Measurements from ENCODE around the gene DNM2. TPM values are rescaled to one million over a fixed set of nuclear protein-coding genes. Genes with fewer than 3 reads are reported as not detected.

The DNM2 gene
- total and polyA plus RNA-seq, 9 of the 15 experiments (the other 6 are each of a cell fraction or from before 2014, with no cell fraction given) = 2.2 to 161 (median 72.6) TPM

GRCh38 chr19:10872546-10873107 lies 154.7 kb downstream of the DNM2 start:
- peak overlapping the region; percentile 84 for H3K4me2 ChIP-seq (ENCODE audit: insufficient read depth, low read length)
- intact Hi-C loops (cut with micrococcal nuclease) (loop anchor here (5.0 kb wide), 1 partner anchor 55 kb away; the partner anchor contains the start of genes TIMM29 and YIPF2), in situ Hi-C loops (cut with MboI) (no loop called here)
- FAIRE-seq (peak; percentile 87), ATAC-seq (no peak), DNase-seq (ENCODE audit: extremely low read depth in 1 of 4, low spot score in 3 of 4) (no peak)
- H3K79me2 ChIP-seq (ENCODE audit: control insufficient read depth, insufficient read depth, low read length) = peaks cover 57% of the 10 kb centered on the region
- CTCF ChIA-PET (ENCODE audit: low intra/inter-chr PET ratio) = no interaction called here
- H3K9ac ChIP-seq (ENCODE audit: insufficient read depth in 1 of 2, low read depth in 2 of 2, low read length in 2 of 2) = peak overlapping the region; percentile 77 to 93
- POLR2A ChIA-PET = interaction anchor here (0.6 to 1.2 kb wide), 4 partner anchors 9 to 55 kb away, joined by 3 to 4 read pairs (median 4); no protein-coding TSS in a partner anchor
- peaks cover 19 to 42% of the 10 kb centered on the region in 2 experiments for H3K4me1 ChIP-seq (replicated peaks in 1 of 2; ENCODE audit: control insufficient read depth in 2 of 2, insufficient read depth in 2 of 2, low read length in 2 of 2)
- H2AFZ ChIP-seq (ENCODE audit: low read depth, low read length) = no peak overlapping the region
- peak overlapping the region; percentile 98 for H3K4me3 ChIP-seq
- BruUV-seq (replicated peaks) = TSS peak; percentile 63
- H3K9me1 ChIP-seq (ENCODE audit: control insufficient read depth, insufficient read depth, low read length) = no peaks in the 10 kb centered on the region
- no peaks in the 10 kb centered on the region for H3K9me3 ChIP-seq (replicated peaks; ENCODE audit: control insufficient read depth, insufficient read depth, low read depth, low read length)
- no peaks in the 10 kb centered on the region for H4K20me1 ChIP-seq (replicated peaks; ENCODE audit: control insufficient read depth, insufficient read depth, low read length)
- no peaks in the 10 kb centered on the region for H3K27me3 ChIP-seq (ENCODE audit: control insufficient read depth in 2 of 2, insufficient read depth in 2 of 2, low read length in 2 of 2)
- peaks cover 19% of the 10 kb centered on the region; the same call in 2 of the 3 replicates for H3K36me3 ChIP-seq (ENCODE audit: control insufficient read depth, insufficient read depth, low read length)
- WGBS (ENCODE audit: insufficient coverage, low coverage, missing lambda C conversion rate) = 2% methylated on average over 11 of the region's 16 CpGs
- H3K27ac ChIP-seq (ENCODE audit: extremely low read depth, low read depth, low read length) = peak overlapping the region; percentile 87
- TF ChIP-seq L3MBTL2 (IDR thresholded peaks at IDR 0.05) (0 out of 2 replicates have a peak, but pooled peaks have one; percentile 14), SP1 (CRISPR knock-in tag; IDR thresholded peaks at IDR 0.05) (0 out of 2 replicates have a peak, but pooled peaks have one; percentile 4), ELK1 (CRISPR knock-in tag; IDR thresholded peaks at IDR 0.05) (no peak), BRD9 (IDR thresholded peaks at IDR 0.05; ENCODE audit: low read depth, partially characterized antibody) (no peak), ARID3A (IDR thresholded peaks at IDR 0.05; ENCODE audit: borderline replicate concordance, low read depth, low read length) (no peak)
- TF ChIP-seq, protein P1, sequence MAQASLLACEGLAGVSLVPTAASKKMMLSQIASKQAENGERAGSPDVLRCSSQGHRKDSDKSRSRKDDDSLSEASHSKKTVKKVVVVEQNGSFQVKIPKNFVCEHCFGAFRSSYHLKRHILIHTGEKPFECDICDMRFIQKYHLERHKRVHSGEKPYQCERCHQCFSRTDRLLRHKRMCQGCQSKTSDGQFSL (CRISPR knock-in tag; IDR thresholded peaks at IDR 0.05) = peak; percentile 64; the same call in 1 of the 2 replicates
- TF ChIP-seq, protein P1 (tag; IDR thresholded peaks at IDR 0.05) = no peak
- TF ChIP-seq, protein P2, sequence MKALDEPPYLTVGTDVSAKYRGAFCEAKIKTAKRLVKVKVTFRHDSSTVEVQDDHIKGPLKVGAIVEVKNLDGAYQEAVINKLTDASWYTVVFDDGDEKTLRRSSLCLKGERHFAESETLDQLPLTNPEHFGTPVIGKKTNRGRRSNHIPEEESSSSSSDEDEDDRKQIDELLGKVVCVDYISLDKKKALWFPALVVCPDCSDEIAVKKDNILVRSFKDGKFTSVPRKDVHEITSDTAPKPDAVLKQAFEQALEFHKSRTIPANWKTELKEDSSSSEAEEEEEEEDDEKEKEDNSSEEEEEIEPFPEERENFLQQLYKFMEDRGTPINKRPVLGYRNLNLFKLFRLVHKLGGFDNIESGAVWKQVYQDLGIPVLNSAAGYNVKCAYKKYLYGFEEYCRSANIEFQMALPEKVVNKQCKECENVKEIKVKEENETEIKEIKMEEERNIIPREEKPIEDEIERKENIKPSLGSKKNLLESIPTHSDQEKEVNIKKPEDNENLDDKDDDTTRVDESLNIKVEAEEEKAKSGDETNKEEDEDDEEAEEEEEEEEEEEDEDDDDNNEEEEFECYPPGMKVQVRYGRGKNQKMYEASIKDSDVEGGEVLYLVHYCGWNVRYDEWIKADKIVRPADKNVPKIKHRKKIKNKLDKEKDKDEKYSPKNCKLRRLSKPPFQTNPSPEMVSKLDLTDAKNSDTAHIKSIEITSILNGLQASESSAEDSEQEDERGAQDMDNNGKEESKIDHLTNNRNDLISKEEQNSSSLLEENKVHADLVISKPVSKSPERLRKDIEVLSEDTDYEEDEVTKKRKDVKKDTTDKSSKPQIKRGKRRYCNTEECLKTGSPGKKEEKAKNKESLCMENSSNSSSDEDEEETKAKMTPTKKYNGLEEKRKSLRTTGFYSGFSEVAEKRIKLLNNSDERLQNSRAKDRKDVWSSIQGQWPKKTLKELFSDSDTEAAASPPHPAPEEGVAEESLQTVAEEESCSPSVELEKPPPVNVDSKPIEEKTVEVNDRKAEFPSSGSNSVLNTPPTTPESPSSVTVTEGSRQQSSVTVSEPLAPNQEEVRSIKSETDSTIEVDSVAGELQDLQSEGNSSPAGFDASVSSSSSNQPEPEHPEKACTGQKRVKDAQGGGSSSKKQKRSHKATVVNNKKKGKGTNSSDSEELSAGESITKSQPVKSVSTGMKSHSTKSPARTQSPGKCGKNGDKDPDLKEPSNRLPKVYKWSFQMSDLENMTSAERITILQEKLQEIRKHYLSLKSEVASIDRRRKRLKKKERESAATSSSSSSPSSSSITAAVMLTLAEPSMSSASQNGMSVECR (CRISPR knock-in tag; IDR thresholded peaks at IDR 0.05) = 0 out of 2 replicates have a peak, but pooled peaks have one; percentile 9
